Right ventricle myocardium superior (tissue), 1 donor: ENCODE data around the gene FRG1. TPM values are rescaled to one million over a fixed set of nuclear protein-coding genes. Genes with fewer than 3 reads are reported as not detected.
"Not testable (repeated sequence)": the region's sequence is repeated elsewhere in the genome, so short reads cannot be mapped to it uniquely, and the experiment has no call there.

Source experiments
- ATAC-seq: fragments of 200-7000 bp; cut with Tn5 transposase; one replicate; pipeline ENCODE4 v1.9.1; 2020; ENCODE audit warnings: mild to moderate bottlenecking; ENCODE audit not compliant: poor library complexity
- DNase-seq: peaks from one replicate; pipeline ENCODE4 v3.0.0-alpha.2; 2020
- intact Hi-C: fragments of 100-400 bp; cut with DNase I; formaldehyde crosslinking; loops from one replicate; pipeline ENCODE4 v1.11.2; 2022
- total RNA-seq: library from RNA; stranded (reverse); fragmentation: NEBNext Ultra II Directional; extraction: Animal tissue kit (Norgen Biotek cat#: 25700); gene quantifications from one replicate; pipeline ENCODE4 v1.2.1, GENCODE V29; 2021
- donor health status: DM: no; HTN: yes; CAD: no; lungs with severe emphysema.

Gene FRG1
- total RNA-seq, 1 donor from 2014 or later, result 31.7 TPM

DNA sequence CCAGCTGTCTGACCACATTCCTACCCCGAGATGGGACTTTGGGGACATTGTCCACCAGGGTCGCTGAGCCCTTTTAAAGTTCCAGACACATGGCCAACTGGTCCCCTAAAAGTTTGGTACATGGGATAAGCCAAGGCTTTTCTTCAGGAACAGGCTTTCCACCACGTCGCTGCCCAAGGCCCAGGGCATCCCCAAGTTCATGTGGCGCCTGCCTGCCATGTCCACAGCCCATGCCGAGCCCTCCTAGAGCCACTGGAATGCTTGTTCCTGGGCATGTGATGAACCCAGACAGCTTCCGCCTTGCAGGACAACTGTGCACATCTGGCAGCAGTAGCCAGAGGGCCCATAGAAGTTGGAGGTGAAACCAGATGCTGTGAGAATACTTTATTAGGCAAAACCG, 41.3 kb downstream of the FRG1 start:
- no peak for DNase-seq
- intact Hi-C loops, result no loop called here
- ATAC-seq, result no peak

DNA sequence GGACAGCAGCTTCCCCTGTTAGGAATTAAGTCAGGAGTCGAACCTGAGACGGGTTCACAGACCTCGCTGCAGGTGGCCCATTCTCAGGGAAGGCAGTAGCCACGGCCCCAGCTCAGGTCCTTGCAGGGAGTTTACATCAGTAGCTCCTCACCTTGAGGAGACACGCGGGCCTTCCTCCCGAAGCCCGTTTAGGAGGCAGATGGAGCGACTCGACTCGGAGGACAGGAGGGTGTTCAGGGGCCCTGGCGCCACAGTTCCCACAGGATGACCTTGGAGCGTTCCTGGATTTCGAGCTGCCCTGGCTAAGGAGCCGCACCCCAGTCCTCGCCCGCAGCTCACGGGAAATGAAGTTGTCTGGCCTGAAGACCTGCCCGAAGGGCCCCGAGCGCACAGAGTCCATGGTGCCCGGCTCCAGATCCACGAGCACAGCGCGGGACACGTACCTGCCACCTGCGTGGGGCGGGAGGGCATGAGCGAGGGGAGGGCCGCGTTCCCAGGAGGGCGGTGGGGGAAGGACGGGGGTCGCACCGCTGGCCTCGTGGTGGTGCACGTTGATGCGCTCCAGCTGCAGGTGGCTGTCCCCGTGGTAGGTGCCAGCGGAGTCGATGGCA, 43.3 kb downstream of the FRG1 start:
- ATAC-seq, intact Hi-C loops, DNase-seq: not testable (repeated sequence)

DNA sequence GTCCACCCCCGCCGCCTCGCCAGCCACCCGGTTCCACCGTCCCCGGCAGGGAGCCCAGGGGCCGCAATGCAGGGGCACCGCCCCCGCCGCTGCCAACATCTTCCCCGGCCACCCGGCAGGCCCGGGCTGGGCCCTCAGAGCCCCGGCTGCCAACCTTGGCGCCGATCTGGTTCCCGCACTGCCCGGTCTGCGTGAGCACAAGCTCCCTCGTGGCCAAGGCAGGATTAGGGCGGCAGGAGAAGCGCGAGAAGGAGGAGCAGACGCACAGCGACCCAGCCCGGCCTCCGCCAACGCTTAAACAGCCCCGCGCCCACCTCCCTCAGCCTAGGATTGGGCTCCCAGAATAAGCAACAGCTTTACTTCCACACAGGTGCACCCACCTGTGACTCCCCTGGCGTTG, 44.0 kb downstream of the FRG1 start:
- DNase-seq, ATAC-seq, intact Hi-C loops: not testable (repeated sequence)

DNA sequence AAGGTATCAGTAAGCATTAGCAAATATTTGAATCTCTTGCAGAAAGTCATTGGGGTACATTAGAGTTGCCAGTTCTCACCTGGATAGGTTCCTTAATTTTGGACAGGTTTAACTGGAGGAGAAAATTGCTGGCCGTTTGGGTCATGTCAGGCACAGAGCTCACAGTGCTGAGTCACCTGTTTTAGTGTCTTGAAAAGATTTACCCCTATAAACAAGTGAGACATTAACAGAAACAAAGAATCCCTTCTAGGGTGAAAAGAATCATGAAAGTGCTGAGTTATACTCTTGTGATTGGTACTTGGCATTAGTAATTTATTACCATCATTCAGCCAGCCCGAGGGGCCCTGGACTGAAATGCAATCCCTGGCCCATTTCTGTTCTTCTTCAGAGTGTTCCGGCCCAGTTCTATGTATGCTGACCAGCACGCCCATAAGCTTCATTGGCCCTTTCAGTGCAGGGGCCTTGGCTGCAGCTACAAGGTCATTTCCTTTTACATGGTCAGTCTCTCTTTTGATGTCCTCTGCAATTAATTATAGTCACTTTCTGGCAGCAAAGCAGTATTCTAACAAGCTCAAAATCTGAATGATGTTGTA, 45.1 kb downstream of the FRG1 start:
- ATAC-seq, intact Hi-C loops, DNase-seq: not testable (repeated sequence)

DNA sequence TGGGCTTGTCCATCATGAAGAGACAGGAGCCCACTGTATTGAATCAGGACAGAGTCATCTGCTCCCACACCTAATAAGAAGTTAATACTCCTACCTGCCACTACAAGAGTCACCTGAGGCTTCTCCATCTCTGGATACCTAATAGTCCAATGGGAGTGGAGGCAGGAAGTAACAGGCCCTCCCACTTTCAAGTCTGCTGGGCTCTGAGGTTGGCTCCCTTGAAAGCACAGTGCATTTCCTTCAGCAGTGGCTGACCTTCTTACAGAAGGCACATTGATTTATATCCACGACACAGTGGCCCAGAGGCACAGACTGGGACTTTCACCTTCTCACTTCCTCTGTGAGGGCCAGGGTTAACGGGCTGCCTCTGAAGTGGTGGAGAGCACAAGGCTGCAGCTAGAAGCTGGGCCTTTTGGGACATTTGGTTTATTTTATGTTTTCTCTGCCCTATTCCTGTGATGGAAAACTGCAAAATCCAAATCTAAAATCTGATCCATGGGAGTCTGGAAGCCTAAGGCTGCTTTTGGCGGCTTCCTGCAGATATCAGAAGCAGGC, 48.3 kb downstream of the FRG1 start:
- intact Hi-C loops, result no loop called here
- ATAC-seq, result no peak

DNA sequence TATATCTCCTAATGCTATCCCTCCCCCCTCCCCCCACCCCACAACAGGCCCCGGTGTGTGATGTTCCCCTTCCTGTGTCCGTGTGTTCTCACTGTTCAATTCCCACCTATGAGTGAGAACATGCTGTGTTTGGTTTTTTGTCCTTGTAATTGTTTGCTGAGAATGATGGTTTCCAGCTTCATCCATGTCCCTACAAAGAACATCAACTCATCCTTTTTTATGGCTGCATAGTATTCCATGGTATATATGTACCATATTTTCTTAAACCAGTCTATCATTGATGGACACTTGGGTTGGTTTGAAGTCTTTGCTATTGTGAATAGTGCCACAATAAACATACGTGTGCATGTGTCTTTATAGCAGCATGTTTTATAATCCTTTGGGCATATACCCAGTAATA, 49.3 kb downstream of the FRG1 start:
- DNase-seq, ATAC-seq, intact Hi-C loops: not testable (repeated sequence)

More for the DNA sequence above, 48.3 kb downstream of the FRG1 start:
- no peak for DNase-seq

Other genes starting within 250 kb of the FRG1 start
- gene FRG2, start 86.4 kb downstream of the FRG1 start, total RNA-seq, result not detected
- gene DBET, start 123.6 kb downstream of the FRG1 start, total RNA-seq, result not detected
- gene DUX4, start 232.9 kb downstream of the FRG1 start, total RNA-seq, result not detected